ENCODE data around the gene LIMA1. TPM values are rescaled to one million over a fixed set of nuclear protein-coding genes. Genes with fewer than 3 reads are reported as not detected.

LIMA1 gene
- total and polyA plus RNA-seq, 9 of the 15 experiments (the other 6 are each of a cell fraction or from before 2014, with no cell fraction given): 20.2 to 37.8 (median 27.3) TPM

- TF ChIP-seq THRA (IDR thresholded peaks at IDR 0.05): no peak
- TF ChIP-seq, protein P1, sequence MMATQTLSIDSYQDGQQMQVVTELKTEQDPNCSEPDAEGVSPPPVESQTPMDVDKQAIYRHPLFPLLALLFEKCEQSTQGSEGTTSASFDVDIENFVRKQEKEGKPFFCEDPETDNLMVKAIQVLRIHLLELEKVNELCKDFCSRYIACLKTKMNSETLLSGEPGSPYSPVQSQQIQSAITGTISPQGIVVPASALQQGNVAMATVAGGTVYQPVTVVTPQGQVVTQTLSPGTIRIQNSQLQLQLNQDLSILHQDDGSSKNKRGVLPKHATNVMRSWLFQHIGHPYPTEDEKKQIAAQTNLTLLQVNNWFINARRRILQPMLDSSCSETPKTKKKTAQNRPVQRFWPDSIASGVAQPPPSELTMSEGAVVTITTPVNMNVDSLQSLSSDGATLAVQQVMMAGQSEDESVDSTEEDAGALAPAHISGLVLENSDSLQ (IDR thresholded peaks at IDR 0.05): 0 out of 2 replicates have a peak, but pooled peaks have one; percentile 2
- TF ChIP-seq HCFC1 (IDR thresholded peaks at IDR 0.05; ENCODE audit: low read depth, low read length): no peak
- peak; percentile 29; the same call in 1 of the 2 replicates for TF ChIP-seq NFE2 (IDR thresholded peaks at IDR 0.05; ENCODE audit: low read depth)
- peak; percentile 36; the same call in 1 of the 2 replicates for TF ChIP-seq POLR2G (IDR thresholded peaks at IDR 0.05; ENCODE audit: low read depth, low read length)
- 0 out of 2 replicates have a peak, but pooled peaks have one; percentile 23 for TF ChIP-seq MXI1 (IDR thresholded peaks at IDR 0.05; ENCODE audit: low read depth, low read length)
- peak; percentile 65 for TF ChIP-seq POLR2A (conservative IDR thresholded peaks at IDR 0.05)
- no peak for TF ChIP-seq TOE1 (IDR thresholded peaks at IDR 0.05; ENCODE audit: borderline replicate concordance)
- TF ChIP-seq TOE1 (CRISPR knock-in tag; IDR thresholded peaks at IDR 0.05; ENCODE audit: borderline replicate concordance, low read depth): no peak
- TF ChIP-seq DPF2 (IDR thresholded peaks at IDR 0.05): peak; percentile 36; the same call in 1 of the 2 replicates
- TF ChIP-seq RFX1 (IDR thresholded peaks at IDR 0.05): no peak
- peak in 1 of 2 experiments; percentile 56; a peak in 2 of 4 replicates for TF ChIP-seq KDM1A (IDR thresholded peaks at IDR 0.05)
- 0 out of 2 replicates have a peak, but pooled peaks have one; percentile 8 for TF ChIP-seq GATAD2B (IDR thresholded peaks at IDR 0.05; ENCODE audit: borderline replicate concordance)
- no peak for TF ChIP-seq ZNF830 (CRISPR knock-in tag; IDR thresholded peaks at IDR 0.05)
- TF ChIP-seq KLF6 (CRISPR knock-in tag; IDR thresholded peaks at IDR 0.05; ENCODE audit: borderline replicate concordance): no peak
- 0 out of 2 replicates have a peak, but pooled peaks have one; percentile 12 for TF ChIP-seq CTBP1 (IDR thresholded peaks at IDR 0.05; ENCODE audit: borderline replicate concordance)
- no peak for TF ChIP-seq GATA2 (CRISPR knock-in tag; IDR thresholded peaks at IDR 0.05)
- TF ChIP-seq NBN (IDR thresholded peaks at IDR 0.05; ENCODE audit: low read depth): peak; percentile 68
- TF ChIP-seq PHF8 (IDR thresholded peaks at IDR 0.05; ENCODE audit: borderline replicate concordance, low read length): 0 out of 2 replicates have a peak, but pooled peaks have one; percentile 20
- TF ChIP-seq DLX4 (CRISPR knock-in tag; IDR thresholded peaks at IDR 0.05): no peak
- TF ChIP-seq GTF2E2 (tag; IDR thresholded peaks at IDR 0.05): peak; percentile 89
- no peak for TF ChIP-seq HDAC6 (IDR thresholded peaks at IDR 0.05; ENCODE audit: low read depth, low read length)
- no peak for TF ChIP-seq IRF1 (CRISPR knock-in tag; IDR thresholded peaks at IDR 0.05; ENCODE audit: borderline replicate concordance)
- TF ChIP-seq ILF3 (IDR thresholded peaks at IDR 0.05; ENCODE audit: borderline replicate concordance): no peak
- peak; percentile 62 for TF ChIP-seq RBFOX2 (IDR thresholded peaks at IDR 0.05; ENCODE audit: low read depth, low read length)
- no peak for TF ChIP-seq HMGN3 (IDR thresholded peaks at IDR 0.05; ENCODE audit: borderline replicate concordance, extremely low read depth, insufficient read length, low read depth, low read length)
These were observed 61.9 kb downstream of the LIMA1 start (continued) for GRCh38 chr12:50221228-50222008.
